Measurements from ENCODE around the gene ALDH3B2.
"Not testable (repeated sequence)": the region's sequence is repeated elsewhere in the genome, so short reads cannot be mapped to it uniquely, and the experiment has no call there.

DNA sequence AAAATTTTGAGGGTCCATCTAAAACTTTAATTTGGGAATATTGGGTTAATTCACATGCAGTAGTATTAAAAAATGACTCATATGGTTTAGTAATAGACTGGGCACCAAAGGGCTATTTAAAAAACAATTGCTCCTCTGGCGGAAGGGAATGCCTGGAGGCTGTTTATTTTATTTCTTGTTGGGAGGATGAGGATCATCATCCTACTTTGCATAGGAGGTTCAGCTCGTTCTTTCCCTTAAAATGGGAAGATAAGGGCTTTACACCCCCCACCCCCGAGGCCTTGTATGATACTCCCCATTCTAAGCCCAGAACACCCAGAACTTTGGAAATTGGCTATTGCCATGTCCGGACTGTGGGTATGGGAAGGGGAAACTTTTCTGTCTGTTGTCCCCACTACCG is 29.3 kb upstream of the ALDH3B2 start:
- TF ChIP-seq CTCF, POLR2AphosphoS5, POLR2A, EP300 (IDR thresholded peaks at IDR 0.05): not testable (repeated sequence)

Measured in gastroesophageal sphincter (tissue), 3 donors.